HepG2 (cell line): ENCODE results near the gene FGF3. TPM values are rescaled to one million over a fixed set of nuclear protein-coding genes. Genes with fewer than 3 reads are reported as not detected.
A peak's percentile ranks its signal among the peaks of the same experiment; 100 is the strongest.

Experiments
- ATAC-seq: fragments of 200-7000 bp; cut with Tn5 transposase; 3 replicates; pipeline ENCODE4 v1.9.1; 2020; ENCODE audit warnings: mild to moderate bottlenecking, moderate library complexity
- BruUV-seq: library from RNA; stranded (reverse); fragments of 400-500 nt; replicated peaks from 2 replicates; lab custom pipeline; 2021; lab: Mats Ljungman, UMichigan
- CTCF ChIA-PET: fragments of 300-600 bp; formaldehyde crosslinking; extraction: SDS; loops from one replicate; lab custom pipeline; 2021; ENCODE audit warnings: low total read pairs, inconsistent platforms, low intra/inter-chr PET ratio; lab: Yijun Ruan, JAX
- POLR2A ChIA-PET: fragments of 350-600 bp; sonication (Branson Sonifier 250); formaldehyde crosslinking; loops from one replicate; lab custom pipeline; 2020; ENCODE audit warnings: antibody characterized with exemption, inconsistent platforms; lab: Yijun Ruan, JAX
- DNase-seq: peaks from one replicate; pipeline ENCODE4 v3.0.0-alpha.2; 2015; ENCODE audit warnings: low spot score
- FAIRE-seq: peaks from 3 replicates; lab custom pipeline; 2011; peaks lifted over from hg19 to GRCh38; lab: Jason Lieb, UNC
- H2AFZ ChIP-seq: one replicate; pipeline ENCODE4 v1.6.1; 2011; ENCODE audit warnings: low read length, inconsistent platforms
- H3K27ac ChIP-seq: fragments of 300-600 bp; 3 replicates; pipeline ENCODE4 v1.8.0; 2011; ENCODE audit warnings: mixed run types, mild to moderate bottlenecking, mixed read lengths, low read length, inconsistent platforms; ENCODE audit not compliant: insufficient read depth; ENCODE audit errors: extremely low read length
- H3K27me3 ChIP-seq, 2 experiments: fragments of 200-600 bp in 1 of 2; 2 replicates in 1 of 2; 3 replicates in 1 of 2; pipeline versions ENCODE4 v1.6.0 to v1.8.0; 2011; ENCODE audit warnings: low read length in 2 of 2, mild to moderate bottlenecking in 2 of 2, moderate library complexity in 2 of 2, inconsistent platforms in 1 of 2; ENCODE audit not compliant: insufficient read depth in 2 of 2, control insufficient read depth in 1 of 2
- H3K36me3 ChIP-seq, 2 experiments: fragments of 200-600 bp in 1 of 2; replicated peaks in 1 of 2; 2 replicates in 1 of 2; 3 replicates in 1 of 2; pipeline versions ENCODE4 v1.5.1 to v1.8.0; 2011; ENCODE audit warnings: low read length in 2 of 2, inconsistent platforms in 1 of 2; ENCODE audit not compliant: insufficient read depth in 2 of 2, control insufficient read depth in 1 of 2
- H3K4me1 ChIP-seq: 2 replicates; pipeline ENCODE4 v1.5.1; 2012; ENCODE audit warnings: low read length, inconsistent platforms; ENCODE audit not compliant: insufficient read depth
- H3K4me2 ChIP-seq: 2 replicates; pipeline ENCODE4 v1.6.0; 2011; ENCODE audit warnings: low read depth, low read length, inconsistent platforms
- H3K4me3 ChIP-seq, 3 experiments: fragments of 200-600 bp in 1 of 3; sonication (generic), shearing (Covaris generic) in 1 of 3; replicated peaks in 1 of 3; 2 replicates each; pipeline ENCODE4 v1.5.1; 2011 to 2016; ENCODE audit warnings: low read length in 3 of 3, inconsistent platforms in 2 of 3, low read depth in 2 of 3, mild to moderate bottlenecking in 2 of 3, control low read depth in 1 of 3, mixed read lengths in 1 of 3; ENCODE audit not compliant: insufficient read depth in 1 of 3
- H3K79me2 ChIP-seq: one replicate; pipeline ENCODE4 v1.6.1; 2011; ENCODE audit warnings: low read length, inconsistent platforms; ENCODE audit not compliant: insufficient read depth
- H3K9ac ChIP-seq: 2 replicates; pipeline ENCODE4 v1.6.0; 2011; ENCODE audit warnings: mild to moderate bottlenecking, low read depth, low read length, inconsistent platforms; ENCODE audit not compliant: insufficient read depth
- H3K9me3 ChIP-seq: 2 replicates; pipeline ENCODE4 v1.5.1; 2012; ENCODE audit warnings: mild to moderate bottlenecking, low read length
- H4K20me1 ChIP-seq: 2 replicates; pipeline ENCODE4 v1.6.0; 2011; ENCODE audit warnings: inconsistent platforms, mild to moderate bottlenecking, low read length, moderate library complexity; ENCODE audit not compliant: insufficient read depth
- CREB1 ChIP-seq, 2 experiments: fragments of 450-650 bp in 1 of 2; IDR thresholded peaks; 2 replicates each; pipeline ENCODE4 v1.6.1; 2016 to 2017; ENCODE audit warnings: control low read depth in 1 of 2, mild to moderate bottlenecking in 1 of 2, missing compliant biosample characterization in 1 of 2, missing genetic modification characterization in 1 of 2
- LCORL ChIP-seq, 2 experiments: fragments of 450-650 bp in 1 of 2; sonication (generic) in 1 of 2; formaldehyde crosslinking in 1 of 2; IDR thresholded peaks; 2 replicates each; pipeline versions ENCODE4 v1.5.0 to v1.6.1; 2017 to 2020; ENCODE audit warnings: antibody characterized with exemption in 1 of 2, missing genetic modification reagents in 1 of 2
- MYNN ChIP-seq: sonication (generic); formaldehyde crosslinking; IDR thresholded peaks from 2 replicates; pipeline ENCODE4 v1.4.0; 2020; ENCODE audit warnings: mild to moderate bottlenecking, low read depth, missing genetic modification reagents
- MZF1 ChIP-seq: sonication (generic); formaldehyde crosslinking; IDR thresholded peaks from 2 replicates; pipeline ENCODE4 v1.8.1; 2023; ENCODE audit warnings: mild to moderate bottlenecking, missing genetic modification reagents, borderline replicate concordance
- TBL1XR1 ChIP-seq: fragments of 150-350 bp; IDR thresholded peaks from 2 replicates; pipeline ENCODE4 v1.6.1; 2014; ENCODE audit warnings: borderline replicate concordance, low read length; ENCODE audit not compliant: partially characterized antibody
- TCF7L2 ChIP-seq: IDR thresholded peaks from 2 replicates; pipeline ENCODE4 v1.6.1; 2011; ENCODE audit warnings: mild to moderate bottlenecking, low read depth, low read length, moderate library complexity
- WGBS: methylation state at CpG from one replicate; pipeline ENCODE4 v1.1.6; 2017; ENCODE audit warnings: low lambda C conversion rate; 5-methylcytosine and 5-hydroxymethylcytosine counted together
- in situ Hi-C: cut with HindIII; loops from 2 replicates; pipeline ENCODE4 v1.10.0; 2017; ENCODE audit warnings: low pct_unique_long_range_greater_than_20kb; ENCODE audit not compliant: extremely low pct_ligation_motif_present
- intact Hi-C: fragments of 100-400 bp; cut with micrococcal nuclease; formaldehyde crosslinking; loops from one replicate; pipeline ENCODE4 v1.10.0; 2022; ENCODE audit not compliant: unreplicated experiment
- polyA plus RNA-seq, 8 experiments: library from polyadenylated mRNA; depleted of rRNA in 3 of 8; stranded (reverse) in 7 of 8; unstranded in 1 of 8; fragments of >200 nt; fragmentation: Illumina TruSeq in 4 of 8; extraction: Trizol in 4 of 8; gene quantifications; 2 replicates each; pipeline versions ENCODE4 v1.2.1 to v1.2.3, GENCODE V29; 2011 to 2016; ENCODE audit warnings: low read depth in 4 of 8, missing spikeins in 1 of 8, mixed read lengths in 1 of 8; ENCODE audit not compliant: insufficient read depth in 1 of 8
- total RNA-seq, 5 experiments: library from RNA; depleted of rRNA; stranded (reverse); fragments of >200 nt; fragmentation: Illumina TruSeq; extraction: Trizol; gene quantifications; 2 replicates each; pipeline ENCODE4 v1.2.3, GENCODE V29; 2016; ENCODE audit warnings: low read depth in 1 of 5
- TF ChIP-seq, protein P1 (sequence below): sonication (generic); formaldehyde crosslinking; IDR thresholded peaks from 2 replicates; pipeline ENCODE4 v1.4.0; 2020; ENCODE audit warnings: mild to moderate bottlenecking, missing genetic modification reagents
- TF ChIP-seq, protein P2 (sequence below): sonication (generic); formaldehyde crosslinking; IDR thresholded peaks from 2 replicates; pipeline ENCODE4 v1.5.0; 2020; ENCODE audit warnings: missing genetic modification reagents

FGF3 gene
- total and polyA plus RNA-seq, 2 of the 13 experiments (the other 11 are each of a cell fraction or from before 2014, with no cell fraction given), result not detected

DNA sequence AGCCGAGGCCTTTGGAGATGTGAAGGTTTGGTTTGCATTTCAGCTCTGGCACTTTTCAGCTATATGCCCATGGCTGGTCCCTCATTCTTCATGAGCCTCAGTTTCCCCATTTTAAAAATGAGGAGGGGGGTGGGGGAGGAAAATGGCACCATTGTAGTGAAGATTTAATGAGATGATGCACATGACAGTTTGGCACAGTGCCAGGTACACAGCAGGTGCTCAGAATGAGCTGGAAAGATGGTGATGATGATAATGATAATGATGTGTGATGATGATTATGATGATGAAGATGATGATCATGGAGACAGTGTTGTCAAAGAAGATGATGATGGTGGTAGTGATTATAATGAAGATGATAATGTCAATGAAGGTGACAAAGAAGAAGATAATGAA is 24.3 kb upstream of the FGF3 start:
- FAIRE-seq (no peak), DNase-seq (no peak), ATAC-seq (no peak)
- Histone ChIP-seq H4K20me1 (0 out of 2 replicates have a peak, but pooled peaks cover 3% of the 10 kb centered on the region), H3K27ac (no peak overlapping the region), H3K9ac (no peak overlapping the region), H3K36me3 (no peaks in the 10 kb centered on the region), H3K4me2 (no peak overlapping the region), H3K79me2 (no peaks in the 10 kb centered on the region), H3K27me3 (no peaks in the 10 kb centered on the region; a peak in 1 of 5 replicates), H3K4me1 (no peaks in the 10 kb centered on the region), H2AFZ (no peak overlapping the region), H3K4me3 (no peak overlapping the region), H3K9me3 (no peaks in the 10 kb centered on the region)
- ChIA-PET CTCF (no interaction called here), POLR2A (no interaction called here)
- intact Hi-C loops, result loop anchor here (5.0 kb wide), 1 partner anchor 156 kb away; no protein-coding TSS in a partner anchor
- BruUV-seq, result no TSS peak
- 0% methylated on average over 1 of the region's 1 CpG for WGBS
- no peak for TF ChIP-seq TBL1XR1
- TF ChIP-seq MZF1, result no peak
- TF ChIP-seq, protein P1, sequence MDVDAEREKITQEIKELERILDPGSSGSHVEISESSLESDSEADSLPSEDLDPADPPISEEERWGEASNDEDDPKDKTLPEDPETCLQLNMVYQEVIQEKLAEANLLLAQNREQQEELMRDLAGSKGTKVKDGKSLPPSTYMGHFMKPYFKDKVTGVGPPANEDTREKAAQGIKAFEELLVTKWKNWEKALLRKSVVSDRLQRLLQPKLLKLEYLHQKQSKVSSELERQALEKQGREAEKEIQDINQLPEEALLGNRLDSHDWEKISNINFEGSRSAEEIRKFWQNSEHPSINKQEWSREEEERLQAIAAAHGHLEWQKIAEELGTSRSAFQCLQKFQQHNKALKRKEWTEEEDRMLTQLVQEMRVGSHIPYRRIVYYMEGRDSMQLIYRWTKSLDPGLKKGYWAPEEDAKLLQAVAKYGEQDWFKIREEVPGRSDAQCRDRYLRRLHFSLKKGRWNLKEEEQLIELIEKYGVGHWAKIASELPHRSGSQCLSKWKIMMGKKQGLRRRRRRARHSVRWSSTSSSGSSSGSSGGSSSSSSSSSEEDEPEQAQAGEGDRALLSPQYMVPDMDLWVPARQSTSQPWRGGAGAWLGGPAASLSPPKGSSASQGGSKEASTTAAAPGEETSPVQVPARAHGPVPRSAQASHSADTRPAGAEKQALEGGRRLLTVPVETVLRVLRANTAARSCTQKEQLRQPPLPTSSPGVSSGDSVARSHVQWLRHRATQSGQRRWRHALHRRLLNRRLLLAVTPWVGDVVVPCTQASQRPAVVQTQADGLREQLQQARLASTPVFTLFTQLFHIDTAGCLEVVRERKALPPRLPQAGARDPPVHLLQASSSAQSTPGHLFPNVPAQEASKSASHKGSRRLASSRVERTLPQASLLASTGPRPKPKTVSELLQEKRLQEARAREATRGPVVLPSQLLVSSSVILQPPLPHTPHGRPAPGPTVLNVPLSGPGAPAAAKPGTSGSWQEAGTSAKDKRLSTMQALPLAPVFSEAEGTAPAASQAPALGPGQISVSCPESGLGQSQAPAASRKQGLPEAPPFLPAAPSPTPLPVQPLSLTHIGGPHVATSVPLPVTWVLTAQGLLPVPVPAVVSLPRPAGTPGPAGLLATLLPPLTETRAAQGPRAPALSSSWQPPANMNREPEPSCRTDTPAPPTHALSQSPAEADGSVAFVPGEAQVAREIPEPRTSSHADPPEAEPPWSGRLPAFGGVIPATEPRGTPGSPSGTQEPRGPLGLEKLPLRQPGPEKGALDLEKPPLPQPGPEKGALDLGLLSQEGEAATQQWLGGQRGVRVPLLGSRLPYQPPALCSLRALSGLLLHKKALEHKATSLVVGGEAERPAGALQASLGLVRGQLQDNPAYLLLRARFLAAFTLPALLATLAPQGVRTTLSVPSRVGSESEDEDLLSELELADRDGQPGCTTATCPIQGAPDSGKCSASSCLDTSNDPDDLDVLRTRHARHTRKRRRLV, result no peak
- TF ChIP-seq MYNN (CRISPR knock-in tag), result no peak
- TF ChIP-seq LCORL (IDR thresholded peaks at IDR 0.05), result peak; percentile 99
- TF ChIP-seq LCORL (CRISPR knock-in tag; IDR thresholded peaks at IDR 0.05), result no peak
- TF ChIP-seq TCF7L2, result no peak
- TF ChIP-seq, protein P2, sequence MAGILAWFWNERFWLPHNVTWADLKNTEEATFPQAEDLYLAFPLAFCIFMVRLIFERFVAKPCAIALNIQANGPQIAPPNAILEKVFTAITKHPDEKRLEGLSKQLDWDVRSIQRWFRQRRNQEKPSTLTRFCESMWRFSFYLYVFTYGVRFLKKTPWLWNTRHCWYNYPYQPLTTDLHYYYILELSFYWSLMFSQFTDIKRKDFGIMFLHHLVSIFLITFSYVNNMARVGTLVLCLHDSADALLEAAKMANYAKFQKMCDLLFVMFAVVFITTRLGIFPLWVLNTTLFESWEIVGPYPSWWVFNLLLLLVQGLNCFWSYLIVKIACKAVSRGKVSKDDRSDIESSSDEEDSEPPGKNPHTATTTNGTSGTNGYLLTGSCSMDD (CRISPR knock-in tag), result no peak
- TF ChIP-seq CREB1 (IDR thresholded peaks at IDR 0.05), result peak; percentile 68; the same call in 1 of the 2 replicates
- no peak for TF ChIP-seq CREB1 (CRISPR knock-in tag; IDR thresholded peaks at IDR 0.05)
- in situ Hi-C loops, result no loop called here
